ENCODE data around the gene ARHGAP29.

Gene ARHGAP29

GRCh38 chr1:94125551-94126514 is 111.6 kb downstream of the ARHGAP29 start:
- DNase-seq (ENCODE audit: extremely low read depth in 1 of 2, low read depth in 1 of 2): no peak

GRCh38 chr1:94124538-94124937 is 112.8 kb downstream of the ARHGAP29 start:
- DNase-seq (ENCODE audit: extremely low read depth in 1 of 2, low read depth in 1 of 2): no peak

GRCh38 chr1:94122201-94122970 is 115.0 kb downstream of the ARHGAP29 start:
- no peak for DNase-seq (ENCODE audit: extremely low read depth in 1 of 2, low read depth in 1 of 2)

All from activated CD8-positive, alpha-beta memory T cell treated with anti-CD3 and anti-CD28 coated beads for 1 hour (primary cell).